ENCODE results near the gene GIT1. TPM values are rescaled to one million over a fixed set of nuclear protein-coding genes. Genes with fewer than 3 reads are reported as not detected.

GIT1 gene
- total and polyA plus RNA-seq, 2 of the 13 experiments (the other 11 are each of a cell fraction or from before 2014, with no cell fraction given): 14.2 to 30.8 TPM

DNA sequence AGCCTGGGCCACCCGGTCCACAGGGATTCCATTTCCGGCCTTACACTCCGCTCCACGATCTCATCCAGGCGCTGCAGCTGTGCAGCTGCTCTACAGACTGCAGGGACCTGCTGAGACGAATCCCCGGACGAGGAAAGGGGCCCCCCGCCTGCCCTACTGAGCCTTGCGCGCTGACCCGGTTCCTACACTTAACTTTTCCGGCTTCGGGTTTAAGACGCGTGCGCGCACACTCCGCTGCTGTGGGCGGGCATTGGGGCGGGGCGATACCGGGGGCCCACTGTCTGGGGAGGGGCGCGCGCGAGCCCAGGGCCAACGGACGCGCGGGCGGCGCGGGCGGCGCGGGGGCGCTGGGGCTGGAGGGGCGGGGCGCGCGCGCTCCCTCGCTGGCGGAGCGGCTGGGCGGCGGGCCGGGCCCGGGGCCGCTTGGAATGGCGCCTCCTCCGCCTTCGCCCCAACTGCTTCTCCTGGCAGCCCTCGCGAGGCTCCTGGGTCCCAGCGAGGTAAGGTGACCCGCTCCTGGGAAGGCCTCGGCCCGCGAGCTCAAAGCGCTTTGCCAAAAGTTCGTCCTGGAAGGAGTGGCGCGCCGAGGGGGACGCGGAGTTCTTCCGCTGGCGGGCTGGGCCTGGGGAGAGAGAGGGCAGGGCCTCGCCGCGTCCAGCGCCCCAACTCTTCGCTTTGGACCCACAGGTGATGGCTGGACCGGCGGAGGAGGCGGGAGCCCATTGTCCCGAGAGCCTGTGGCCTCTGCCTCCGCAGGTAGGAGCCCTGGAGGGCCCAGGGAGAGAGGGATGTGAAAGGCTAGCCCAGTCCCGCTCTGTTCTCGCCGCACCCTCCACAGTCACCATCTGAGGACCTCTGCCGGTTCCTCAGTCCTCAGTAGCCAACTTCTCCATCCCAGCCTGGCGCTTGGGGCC lies 20.9 kb downstream of the GIT1 start, which contains the start of gene TP53I13 (continued):
- TF ChIP-seq THAP11 (CRISPR knock-in tag; IDR thresholded peaks at IDR 0.05) (peak; percentile 14; the same call in 1 of the 2 replicates), IKZF4 (CRISPR knock-in tag; IDR thresholded peaks at IDR 0.05; ENCODE audit: borderline replicate concordance, low read depth, not compliant biosample characterization) (no peak), MTA1 (CRISPR knock-in tag; IDR thresholded peaks at IDR 0.05; ENCODE audit: borderline replicate concordance) (0 out of 2 replicates have a peak, but pooled peaks have one; percentile 11), ADNP (CRISPR knock-in tag; IDR thresholded peaks at IDR 0.05) (no peak), ELF4 (CRISPR knock-in tag; IDR thresholded peaks at IDR 0.05; ENCODE audit: borderline replicate concordance) (no peak), MBNL3 (CRISPR knock-in tag; conservative IDR thresholded peaks at IDR 0.05) (no peak), POLR2G (IDR thresholded peaks at IDR 0.05; ENCODE audit: low read depth, low read length) (peak; percentile 76), PHF8 (CRISPR knock-in tag; IDR thresholded peaks at IDR 0.05) (peak; percentile 95), TBL1XR1 (IDR thresholded peaks at IDR 0.05; ENCODE audit: borderline replicate concordance, low read length, partially characterized antibody) (no peak), ZNF777 (CRISPR knock-in tag; IDR thresholded peaks at IDR 0.05) (no peak; the same call in 1 of the 2 replicates), MAFK (conservative IDR thresholded peaks at IDR 0.05 in 1 of 2, IDR thresholded peaks at IDR 0.05 in 1 of 2; ENCODE audit: low read length in 2 of 2) (no peak), NFYC (CRISPR knock-in tag; IDR thresholded peaks at IDR 0.05) (no peak), KDM6A (CRISPR knock-in tag; IDR thresholded peaks at IDR 0.05; ENCODE audit: low read depth) (no peak), ZNF883 (CRISPR knock-in tag; IDR thresholded peaks at IDR 0.05; ENCODE audit: not compliant biosample characterization) (no peak)
- TF ChIP-seq, protein P1, sequence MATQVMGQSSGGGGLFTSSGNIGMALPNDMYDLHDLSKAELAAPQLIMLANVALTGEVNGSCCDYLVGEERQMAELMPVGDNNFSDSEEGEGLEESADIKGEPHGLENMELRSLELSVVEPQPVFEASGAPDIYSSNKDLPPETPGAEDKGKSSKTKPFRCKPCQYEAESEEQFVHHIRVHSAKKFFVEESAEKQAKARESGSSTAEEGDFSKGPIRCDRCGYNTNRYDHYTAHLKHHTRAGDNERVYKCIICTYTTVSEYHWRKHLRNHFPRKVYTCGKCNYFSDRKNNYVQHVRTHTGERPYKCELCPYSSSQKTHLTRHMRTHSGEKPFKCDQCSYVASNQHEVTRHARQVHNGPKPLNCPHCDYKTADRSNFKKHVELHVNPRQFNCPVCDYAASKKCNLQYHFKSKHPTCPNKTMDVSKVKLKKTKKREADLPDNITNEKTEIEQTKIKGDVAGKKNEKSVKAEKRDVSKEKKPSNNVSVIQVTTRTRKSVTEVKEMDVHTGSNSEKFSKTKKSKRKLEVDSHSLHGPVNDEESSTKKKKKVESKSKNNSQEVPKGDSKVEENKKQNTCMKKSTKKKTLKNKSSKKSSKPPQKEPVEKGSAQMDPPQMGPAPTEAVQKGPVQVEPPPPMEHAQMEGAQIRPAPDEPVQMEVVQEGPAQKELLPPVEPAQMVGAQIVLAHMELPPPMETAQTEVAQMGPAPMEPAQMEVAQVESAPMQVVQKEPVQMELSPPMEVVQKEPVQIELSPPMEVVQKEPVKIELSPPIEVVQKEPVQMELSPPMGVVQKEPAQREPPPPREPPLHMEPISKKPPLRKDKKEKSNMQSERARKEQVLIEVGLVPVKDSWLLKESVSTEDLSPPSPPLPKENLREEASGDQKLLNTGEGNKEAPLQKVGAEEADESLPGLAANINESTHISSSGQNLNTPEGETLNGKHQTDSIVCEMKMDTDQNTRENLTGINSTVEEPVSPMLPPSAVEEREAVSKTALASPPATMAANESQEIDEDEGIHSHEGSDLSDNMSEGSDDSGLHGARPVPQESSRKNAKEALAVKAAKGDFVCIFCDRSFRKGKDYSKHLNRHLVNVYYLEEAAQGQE (IDR thresholded peaks at IDR 0.05; ENCODE audit: borderline replicate concordance in 1 of 2, low read depth in 1 of 2, low read length in 2 of 2): no peak
- TF ChIP-seq, protein P2, sequence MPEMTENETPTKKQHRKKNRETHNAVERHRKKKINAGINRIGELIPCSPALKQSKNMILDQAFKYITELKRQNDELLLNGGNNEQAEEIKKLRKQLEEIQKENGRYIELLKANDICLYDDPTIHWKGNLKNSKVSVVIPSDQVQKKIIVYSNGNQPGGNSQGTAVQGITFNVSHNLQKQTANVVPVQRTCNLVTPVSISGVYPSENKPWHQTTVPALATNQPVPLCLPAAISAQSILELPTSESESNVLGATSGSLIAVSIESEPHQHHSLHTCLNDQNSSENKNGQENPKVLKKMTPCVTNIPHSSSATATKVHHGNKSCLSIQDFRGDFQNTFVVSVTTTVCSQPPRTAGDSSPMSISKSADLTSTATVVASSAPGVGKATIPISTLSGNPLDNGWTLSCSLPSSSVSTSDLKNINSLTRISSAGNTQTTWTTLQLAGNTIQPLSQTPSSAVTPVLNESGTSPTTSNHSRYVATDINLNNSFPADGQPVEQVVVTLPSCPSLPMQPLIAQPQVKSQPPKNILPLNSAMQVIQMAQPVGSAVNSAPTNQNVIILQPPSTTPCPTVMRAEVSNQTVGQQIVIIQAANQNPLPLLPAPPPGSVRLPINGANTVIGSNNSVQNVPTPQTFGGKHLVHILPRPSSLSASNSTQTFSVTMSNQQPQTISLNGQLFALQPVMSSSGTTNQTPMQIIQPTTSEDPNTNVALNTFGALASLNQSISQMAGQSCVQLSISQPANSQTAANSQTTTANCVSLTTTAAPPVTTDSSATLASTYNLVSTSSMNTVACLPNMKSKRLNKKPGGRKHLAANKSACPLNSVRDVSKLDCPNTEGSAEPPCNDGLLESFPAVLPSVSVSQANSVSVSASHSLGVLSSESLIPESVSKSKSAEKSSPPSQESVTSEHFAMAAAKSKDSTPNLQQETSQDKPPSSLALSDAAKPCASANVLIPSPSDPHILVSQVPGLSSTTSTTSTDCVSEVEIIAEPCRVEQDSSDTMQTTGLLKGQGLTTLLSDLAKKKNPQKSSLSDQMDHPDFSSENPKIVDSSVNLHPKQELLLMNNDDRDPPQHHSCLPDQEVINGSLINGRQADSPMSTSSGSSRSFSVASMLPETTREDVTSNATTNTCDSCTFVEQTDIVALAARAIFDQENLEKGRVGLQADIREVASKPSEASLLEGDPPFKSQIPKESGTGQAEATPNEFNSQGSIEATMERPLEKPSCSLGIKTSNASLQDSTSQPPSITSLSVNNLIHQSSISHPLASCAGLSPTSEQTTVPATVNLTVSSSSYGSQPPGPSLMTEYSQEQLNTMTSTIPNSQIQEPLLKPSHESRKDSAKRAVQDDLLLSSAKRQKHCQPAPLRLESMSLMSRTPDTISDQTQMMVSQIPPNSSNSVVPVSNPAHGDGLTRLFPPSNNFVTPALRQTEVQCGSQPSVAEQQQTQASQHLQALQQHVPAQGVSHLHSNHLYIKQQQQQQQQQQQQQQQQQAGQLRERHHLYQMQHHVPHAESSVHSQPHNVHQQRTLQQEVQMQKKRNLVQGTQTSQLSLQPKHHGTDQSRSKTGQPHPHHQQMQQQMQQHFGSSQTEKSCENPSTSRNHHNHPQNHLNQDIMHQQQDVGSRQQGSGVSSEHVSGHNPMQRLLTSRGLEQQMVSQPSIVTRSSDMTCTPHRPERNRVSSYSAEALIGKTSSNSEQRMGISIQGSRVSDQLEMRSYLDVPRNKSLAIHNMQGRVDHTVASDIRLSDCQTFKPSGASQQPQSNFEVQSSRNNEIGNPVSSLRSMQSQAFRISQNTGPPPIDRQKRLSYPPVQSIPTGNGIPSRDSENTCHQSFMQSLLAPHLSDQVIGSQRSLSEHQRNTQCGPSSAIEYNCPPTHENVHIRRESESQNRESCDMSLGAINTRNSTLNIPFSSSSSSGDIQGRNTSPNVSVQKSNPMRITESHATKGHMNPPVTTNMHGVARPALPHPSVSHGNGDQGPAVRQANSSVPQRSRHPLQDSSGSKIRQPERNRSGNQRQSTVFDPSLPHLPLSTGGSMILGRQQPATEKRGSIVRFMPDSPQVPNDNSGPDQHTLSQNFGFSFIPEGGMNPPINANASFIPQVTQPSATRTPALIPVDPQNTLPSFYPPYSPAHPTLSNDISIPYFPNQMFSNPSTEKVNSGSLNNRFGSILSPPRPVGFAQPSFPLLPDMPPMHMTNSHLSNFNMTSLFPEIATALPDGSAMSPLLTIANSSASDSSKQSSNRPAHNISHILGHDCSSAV (CRISPR knock-in tag; IDR thresholded peaks at IDR 0.05; ENCODE audit: borderline replicate concordance): no peak
